ENCODE results near the gene FAM210A.

DNA sequence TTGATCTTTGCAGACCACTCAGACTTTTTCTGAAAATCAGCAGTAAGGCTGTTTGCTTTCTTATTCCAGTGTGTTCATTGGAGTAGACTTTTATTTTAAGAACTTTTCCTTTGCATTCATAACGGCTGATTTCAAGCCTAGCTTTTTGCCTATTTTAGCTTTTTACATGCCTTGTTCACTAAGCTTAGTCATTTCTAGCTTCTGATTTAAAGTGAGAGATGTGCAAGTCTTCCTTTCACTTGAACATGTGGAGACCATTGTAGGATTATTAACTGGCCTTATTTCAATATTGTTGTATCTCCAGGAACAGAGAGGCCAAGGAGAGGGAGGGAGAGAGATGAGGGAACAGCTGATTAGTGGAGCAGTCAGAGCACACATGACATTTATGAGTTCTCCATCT is 32.3 kb upstream of the FAM210A start:
- no peak for TF ChIP-seq EZH2 (IDR thresholded peaks at IDR 0.05; ENCODE audit: borderline replicate concordance, low read length)
- TF ChIP-seq, protein P1, sequence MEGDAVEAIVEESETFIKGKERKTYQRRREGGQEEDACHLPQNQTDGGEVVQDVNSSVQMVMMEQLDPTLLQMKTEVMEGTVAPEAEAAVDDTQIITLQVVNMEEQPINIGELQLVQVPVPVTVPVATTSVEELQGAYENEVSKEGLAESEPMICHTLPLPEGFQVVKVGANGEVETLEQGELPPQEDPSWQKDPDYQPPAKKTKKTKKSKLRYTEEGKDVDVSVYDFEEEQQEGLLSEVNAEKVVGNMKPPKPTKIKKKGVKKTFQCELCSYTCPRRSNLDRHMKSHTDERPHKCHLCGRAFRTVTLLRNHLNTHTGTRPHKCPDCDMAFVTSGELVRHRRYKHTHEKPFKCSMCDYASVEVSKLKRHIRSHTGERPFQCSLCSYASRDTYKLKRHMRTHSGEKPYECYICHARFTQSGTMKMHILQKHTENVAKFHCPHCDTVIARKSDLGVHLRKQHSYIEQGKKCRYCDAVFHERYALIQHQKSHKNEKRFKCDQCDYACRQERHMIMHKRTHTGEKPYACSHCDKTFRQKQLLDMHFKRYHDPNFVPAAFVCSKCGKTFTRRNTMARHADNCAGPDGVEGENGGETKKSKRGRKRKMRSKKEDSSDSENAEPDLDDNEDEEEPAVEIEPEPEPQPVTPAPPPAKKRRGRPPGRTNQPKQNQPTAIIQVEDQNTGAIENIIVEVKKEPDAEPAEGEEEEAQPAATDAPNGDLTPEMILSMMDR (IDR thresholded peaks at IDR 0.05; ENCODE audit: low read length), result no peak

Data from OCI-LY1 (cell line).